Tibial nerve (tissue), 4 donors: ENCODE data around the gene C1RL.

Source experiments
- CTCF ChIP-seq, 5 experiments: fragments of 200-600 bp in 3 of 5; fragments of 450-650 bp in 2 of 5; sonication (generic) in 3 of 5; IDR thresholded peaks; one replicate each; pipeline ENCODE4 v1.5.1; 2016 to 2019; ENCODE audit warnings: antibody characterized with exemption in 5 of 5, mild to moderate bottlenecking in 3 of 5, moderate library complexity in 2 of 5
- EP300 ChIP-seq, 2 donors: sonication (generic); formaldehyde crosslinking; IDR thresholded peaks; one replicate each; pipeline ENCODE4 v1.6.1; 2017; ENCODE audit warnings: antibody characterized with exemption in 2 of 2, mild to moderate bottlenecking in 1 of 2

- no peak for TF ChIP-seq EP300 (IDR thresholded peaks at IDR 0.05)
- no peak for TF ChIP-seq CTCF (IDR thresholded peaks at IDR 0.05)
These were observed 7.3 kb downstream of the C1RL start for GRCh38 chr12:7101694-7102131.
